HCT116 (cell line): ENCODE data around the gene SFPQ.

Experiments
- CEBPB ChIP-seq: IDR thresholded peaks from 2 replicates; pipeline ENCODE4 v1.6.1; 2012; ENCODE audit warnings: low read depth
- ELF1 ChIP-seq: IDR thresholded peaks from 2 replicates; pipeline ENCODE4 v1.6.1; 2012; ENCODE audit warnings: low read depth, borderline replicate concordance
- EZH2 ChIP-seq: fragments of 200-600 bp; sonication (generic); IDR thresholded peaks from 2 replicates; pipeline ENCODE4 v1.6.1; 2017; ENCODE audit warnings: antibody characterized with exemption, mixed run types
- EZH2phosphoT487 ChIP-seq: fragments of 200-600 bp; IDR thresholded peaks from 2 replicates; pipeline ENCODE4 v1.6.1; 2018; ENCODE audit warnings: antibody characterized with exemption, borderline replicate concordance
- POLR2A ChIP-seq: IDR thresholded peaks from 2 replicates; pipeline ENCODE4 v1.7.0; 2011; ENCODE audit warnings: borderline replicate concordance; ENCODE audit not compliant: insufficient read depth, insufficient read length; ENCODE audit errors: extremely low read depth
- POLR2AphosphoS5 ChIP-seq: IDR thresholded peaks from 2 replicates; pipeline ENCODE4 v1.6.1; 2011; ENCODE audit warnings: mild to moderate bottlenecking, low read depth, low read length, moderate library complexity
- TCF7L2 ChIP-seq: IDR thresholded peaks from 2 replicates; pipeline ENCODE4 v1.7.0; 2011; ENCODE audit warnings: borderline replicate concordance, inconsistent platforms; ENCODE audit not compliant: insufficient read depth, insufficient read length; ENCODE audit errors: extremely low read depth
- YY1 ChIP-seq: IDR thresholded peaks from 2 replicates; pipeline ENCODE4 v1.6.1; 2011; ENCODE audit warnings: low read length, low read depth, moderate library complexity, mild to moderate bottlenecking; ENCODE audit not compliant: insufficient replicate concordance; ENCODE audit errors: extremely low read depth
- ZNF274 ChIP-seq: fragments of 200-500 bp; sonication (Bioruptor generic); IDR thresholded peaks from 2 replicates; pipeline ENCODE4 v1.6.1; 2014; ENCODE audit warnings: mild to moderate bottlenecking, low read depth, low read length, inconsistent platforms
- TF ChIP-seq, protein P1 (sequence below), 3 experiments: fragments of 200-600 bp in 1 of 3; sonication (generic) in 1 of 3; IDR thresholded peaks in 2 of 3; conservative IDR thresholded peaks in 1 of 3; 2 replicates each; pipeline ENCODE4 v1.5.1; 2012 to 2017; ENCODE audit warnings: low read depth in 2 of 3, low read length in 2 of 3, antibody characterized with exemption in 1 of 3, borderline replicate concordance in 1 of 3, control low read depth in 1 of 3, mild to moderate bottlenecking in 1 of 3, mixed read lengths in 1 of 3, mixed run types in 1 of 3, moderate library complexity in 1 of 3; ENCODE audit not compliant: insufficient read depth in 1 of 3
- TF ChIP-seq, protein P2 (sequence below): IDR thresholded peaks from 2 replicates; pipeline ENCODE4 v1.6.1; 2012; ENCODE audit warnings: low read depth
- TF ChIP-seq, protein P3 (sequence below): IDR thresholded peaks from 2 replicates; pipeline ENCODE4 v1.6.1; 2012

DNA sequence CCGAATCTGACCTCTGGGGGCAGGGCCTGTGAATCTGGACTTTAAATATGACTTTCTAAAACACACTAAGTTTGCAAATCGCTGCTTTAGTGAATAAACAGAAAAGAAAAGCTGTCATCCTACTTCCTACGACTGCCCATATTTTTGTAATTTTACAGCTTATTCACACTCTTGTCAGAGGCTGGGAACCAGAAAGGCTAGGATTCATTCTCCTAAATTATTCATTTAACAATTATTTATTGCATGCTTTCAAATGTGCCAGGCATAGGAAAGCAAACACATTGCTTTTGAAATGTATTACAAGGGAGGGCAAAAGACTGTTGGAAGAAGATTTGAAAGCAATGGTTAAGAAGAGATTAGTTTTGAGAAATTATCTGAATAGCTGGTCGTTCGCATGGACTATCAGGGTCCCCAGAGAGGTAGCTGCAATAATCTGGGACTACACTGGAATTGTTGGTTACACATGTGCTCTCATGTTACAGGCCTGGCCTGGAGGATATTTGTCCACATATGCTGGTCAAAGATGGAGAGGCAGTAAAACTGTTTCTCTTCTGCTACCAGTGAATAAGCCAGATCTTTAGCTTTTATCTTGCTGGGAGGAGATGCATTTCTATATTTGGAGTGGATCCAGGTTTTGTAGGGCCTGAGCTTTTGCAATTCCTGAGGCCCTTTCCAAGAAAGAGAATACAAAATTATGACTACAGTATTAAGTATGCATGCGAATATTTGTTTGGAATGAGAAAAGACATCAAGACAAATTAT, 29.6 kb upstream of the SFPQ start:
- TF ChIP-seq, protein P1, sequence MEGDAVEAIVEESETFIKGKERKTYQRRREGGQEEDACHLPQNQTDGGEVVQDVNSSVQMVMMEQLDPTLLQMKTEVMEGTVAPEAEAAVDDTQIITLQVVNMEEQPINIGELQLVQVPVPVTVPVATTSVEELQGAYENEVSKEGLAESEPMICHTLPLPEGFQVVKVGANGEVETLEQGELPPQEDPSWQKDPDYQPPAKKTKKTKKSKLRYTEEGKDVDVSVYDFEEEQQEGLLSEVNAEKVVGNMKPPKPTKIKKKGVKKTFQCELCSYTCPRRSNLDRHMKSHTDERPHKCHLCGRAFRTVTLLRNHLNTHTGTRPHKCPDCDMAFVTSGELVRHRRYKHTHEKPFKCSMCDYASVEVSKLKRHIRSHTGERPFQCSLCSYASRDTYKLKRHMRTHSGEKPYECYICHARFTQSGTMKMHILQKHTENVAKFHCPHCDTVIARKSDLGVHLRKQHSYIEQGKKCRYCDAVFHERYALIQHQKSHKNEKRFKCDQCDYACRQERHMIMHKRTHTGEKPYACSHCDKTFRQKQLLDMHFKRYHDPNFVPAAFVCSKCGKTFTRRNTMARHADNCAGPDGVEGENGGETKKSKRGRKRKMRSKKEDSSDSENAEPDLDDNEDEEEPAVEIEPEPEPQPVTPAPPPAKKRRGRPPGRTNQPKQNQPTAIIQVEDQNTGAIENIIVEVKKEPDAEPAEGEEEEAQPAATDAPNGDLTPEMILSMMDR (IDR thresholded peaks at IDR 0.05 in 2 of 3, conservative IDR thresholded peaks at IDR 0.05 in 1 of 3; ENCODE audit: borderline replicate concordance in 1 of 3, insufficient read depth in 1 of 3, low read depth in 2 of 3, low read length in 2 of 3): no peak
- TF ChIP-seq EZH2 (no peak), ZNF274 (no peak), CEBPB (no peak), ELF1 (no peak), YY1 (no peak), POLR2A (no peak), EZH2phosphoT487 (no peak), POLR2AphosphoS5 (no peak), TCF7L2 (no peak)
- TF ChIP-seq, protein P2, sequence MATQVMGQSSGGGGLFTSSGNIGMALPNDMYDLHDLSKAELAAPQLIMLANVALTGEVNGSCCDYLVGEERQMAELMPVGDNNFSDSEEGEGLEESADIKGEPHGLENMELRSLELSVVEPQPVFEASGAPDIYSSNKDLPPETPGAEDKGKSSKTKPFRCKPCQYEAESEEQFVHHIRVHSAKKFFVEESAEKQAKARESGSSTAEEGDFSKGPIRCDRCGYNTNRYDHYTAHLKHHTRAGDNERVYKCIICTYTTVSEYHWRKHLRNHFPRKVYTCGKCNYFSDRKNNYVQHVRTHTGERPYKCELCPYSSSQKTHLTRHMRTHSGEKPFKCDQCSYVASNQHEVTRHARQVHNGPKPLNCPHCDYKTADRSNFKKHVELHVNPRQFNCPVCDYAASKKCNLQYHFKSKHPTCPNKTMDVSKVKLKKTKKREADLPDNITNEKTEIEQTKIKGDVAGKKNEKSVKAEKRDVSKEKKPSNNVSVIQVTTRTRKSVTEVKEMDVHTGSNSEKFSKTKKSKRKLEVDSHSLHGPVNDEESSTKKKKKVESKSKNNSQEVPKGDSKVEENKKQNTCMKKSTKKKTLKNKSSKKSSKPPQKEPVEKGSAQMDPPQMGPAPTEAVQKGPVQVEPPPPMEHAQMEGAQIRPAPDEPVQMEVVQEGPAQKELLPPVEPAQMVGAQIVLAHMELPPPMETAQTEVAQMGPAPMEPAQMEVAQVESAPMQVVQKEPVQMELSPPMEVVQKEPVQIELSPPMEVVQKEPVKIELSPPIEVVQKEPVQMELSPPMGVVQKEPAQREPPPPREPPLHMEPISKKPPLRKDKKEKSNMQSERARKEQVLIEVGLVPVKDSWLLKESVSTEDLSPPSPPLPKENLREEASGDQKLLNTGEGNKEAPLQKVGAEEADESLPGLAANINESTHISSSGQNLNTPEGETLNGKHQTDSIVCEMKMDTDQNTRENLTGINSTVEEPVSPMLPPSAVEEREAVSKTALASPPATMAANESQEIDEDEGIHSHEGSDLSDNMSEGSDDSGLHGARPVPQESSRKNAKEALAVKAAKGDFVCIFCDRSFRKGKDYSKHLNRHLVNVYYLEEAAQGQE: no peak
- TF ChIP-seq, protein P3, sequence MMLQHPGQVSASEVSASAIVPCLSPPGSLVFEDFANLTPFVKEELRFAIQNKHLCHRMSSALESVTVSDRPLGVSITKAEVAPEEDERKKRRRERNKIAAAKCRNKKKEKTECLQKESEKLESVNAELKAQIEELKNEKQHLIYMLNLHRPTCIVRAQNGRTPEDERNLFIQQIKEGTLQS: no peak
